IPS-NIHi11 (cell line): ENCODE measurements around the gene PRCC.
"Not testable (repeated sequence)": the region's sequence is repeated elsewhere in the genome, so short reads cannot be mapped to it uniquely, and the experiment has no call there.

Source experiments
- DNase-seq: peaks from one replicate; pipeline ENCODE4 v3.0.0; 2012; ENCODE audit warnings: mixed read lengths, low spot score

Gene PRCC

DNA sequence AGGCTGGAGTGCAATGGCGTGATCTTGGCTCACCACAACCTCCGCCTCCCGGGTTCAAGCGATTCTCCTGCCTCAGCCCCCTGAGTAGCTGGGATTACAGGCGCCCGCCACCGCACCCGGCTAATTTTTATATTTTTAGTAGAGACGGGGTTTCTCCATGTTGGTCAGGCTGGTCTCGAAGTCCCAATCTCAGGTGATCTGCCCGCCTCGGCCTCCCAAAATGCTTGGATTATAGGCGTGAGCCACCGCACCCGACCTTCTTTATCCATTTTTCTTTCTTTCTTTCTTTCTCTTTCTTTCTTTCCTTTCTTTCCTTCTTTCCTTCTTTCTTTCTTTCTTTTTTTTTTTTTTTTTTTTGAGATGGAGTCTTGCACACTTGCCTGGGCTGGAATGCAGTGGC, 2.2 kb upstream of the PRCC start:
- DNase-seq = not testable (repeated sequence)

DNA sequence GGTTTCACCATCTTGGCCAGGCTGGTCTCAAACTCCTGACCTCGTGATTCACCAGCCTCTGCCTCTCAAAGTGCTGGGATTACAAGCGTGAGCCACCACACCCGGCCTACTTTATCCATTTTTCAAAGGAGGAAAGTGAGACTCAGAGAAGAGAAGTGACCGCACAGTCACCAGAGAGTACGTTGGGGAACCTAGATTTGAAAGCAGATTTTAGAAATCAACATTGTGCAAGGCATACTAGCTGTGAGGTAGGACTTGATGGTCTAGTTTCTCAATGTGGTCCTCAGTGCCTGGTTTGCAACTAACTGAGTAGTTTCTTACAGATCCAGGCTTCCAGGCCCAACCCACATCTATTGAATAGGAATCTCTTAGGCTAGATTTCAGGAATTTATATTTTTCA, 1.7 kb upstream of the PRCC start:
- DNase-seq = no peak

DNA sequence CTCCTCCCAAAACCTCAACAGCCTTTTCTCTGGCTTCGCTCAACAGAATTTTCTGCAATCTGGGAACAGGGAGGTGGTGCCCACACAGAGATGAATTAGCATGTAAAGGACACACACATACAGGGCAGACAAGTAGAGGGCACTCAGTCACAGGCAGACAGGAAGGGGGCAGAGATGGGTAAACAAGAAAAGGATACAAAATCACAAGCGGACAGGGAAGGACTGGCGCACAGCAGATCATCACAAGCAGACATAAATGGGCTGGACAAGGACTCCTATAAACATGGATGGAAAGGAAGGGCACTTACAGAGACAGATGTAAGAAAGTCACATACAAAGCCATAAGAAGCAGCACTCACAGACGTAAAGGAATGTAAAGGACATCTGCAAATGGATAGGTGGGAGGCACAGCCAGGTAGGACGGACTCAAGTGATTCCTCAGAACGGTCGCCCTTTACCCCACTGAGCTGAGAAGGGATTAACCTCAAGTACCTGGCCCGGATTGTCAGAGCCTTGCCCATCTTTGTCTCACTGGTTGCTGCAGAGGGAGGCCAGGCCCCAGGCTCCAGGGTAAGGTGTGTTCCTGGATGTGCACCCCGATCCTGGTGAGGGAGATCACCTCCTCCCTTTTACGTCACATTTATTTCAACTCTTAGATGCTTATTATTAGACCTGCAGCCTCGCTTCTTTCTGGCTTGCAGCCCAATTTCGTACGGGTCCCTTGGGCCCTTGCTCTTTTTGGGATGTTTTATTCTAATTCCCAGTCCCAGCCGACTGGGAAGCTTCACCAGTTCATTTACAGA, 836 bp upstream of the PRCC start:
- DNase-seq = no peak

- peak; percentile 41 for DNase-seq
These were observed 707 bp downstream of the PRCC start for GRCh38 chr1:156767879-156768604.

- DNase-seq = no peak
These were observed 1.4 kb downstream of the PRCC start for GRCh38 chr1:156768610-156769295.

- DNase-seq = no peak
These were observed 4.9 kb downstream of the PRCC start for GRCh38 chr1:156772222-156772621.

- no peak for DNase-seq
These were observed 5.6 kb downstream of the PRCC start for GRCh38 chr1:156772728-156773497.

DNA sequence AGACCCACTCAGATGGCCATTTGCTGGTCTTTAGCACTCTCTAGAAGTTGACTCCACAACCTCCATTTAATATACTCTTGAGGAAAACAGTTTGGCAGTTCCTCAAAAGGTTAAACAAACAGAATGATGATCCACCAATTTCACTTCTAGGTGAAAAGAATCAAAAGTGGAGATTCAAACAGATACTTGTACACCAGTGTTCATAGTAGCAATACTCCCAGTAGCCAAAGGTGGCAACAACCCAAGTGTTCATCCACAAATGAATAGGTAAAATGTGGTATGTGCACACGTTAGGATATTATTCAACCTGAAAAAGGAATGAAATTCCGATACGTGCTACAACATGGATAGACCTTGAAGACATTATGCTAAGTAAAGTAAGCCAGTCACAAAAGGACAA, 6.3 kb downstream of the PRCC start:
- no peak for DNase-seq

DNA sequence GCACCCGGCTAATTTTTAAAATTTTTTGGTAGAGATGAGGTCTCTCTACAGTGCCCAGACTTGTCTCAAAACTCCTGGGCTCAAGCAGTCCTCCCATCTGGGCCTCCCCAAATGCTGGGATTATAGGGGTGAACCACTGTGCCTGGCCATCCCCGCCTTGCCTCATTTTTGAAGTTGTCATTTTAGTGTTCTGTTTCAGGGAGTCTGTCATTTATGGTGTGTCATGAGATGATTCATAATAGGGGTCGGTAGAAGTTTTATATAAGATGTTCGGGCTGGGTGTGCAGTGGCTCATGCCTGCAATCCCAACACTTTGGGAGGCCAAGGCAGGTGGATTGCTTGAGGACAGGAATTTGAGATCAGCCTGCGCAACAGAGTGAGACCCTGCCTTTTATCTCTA, 8.5 kb downstream of the PRCC start:
- no peak for DNase-seq

- no peak for DNase-seq
These were observed 9.6 kb downstream of the PRCC start for GRCh38 chr1:156776942-156777341.

GRCh38 chr1:156777573-156777972, 10.2 kb downstream of the PRCC start:
- DNase-seq = no peak

- DNase-seq = no peak
These were observed 14.4 kb downstream of the PRCC start for GRCh38 chr1:156781585-156782186.

DNA sequence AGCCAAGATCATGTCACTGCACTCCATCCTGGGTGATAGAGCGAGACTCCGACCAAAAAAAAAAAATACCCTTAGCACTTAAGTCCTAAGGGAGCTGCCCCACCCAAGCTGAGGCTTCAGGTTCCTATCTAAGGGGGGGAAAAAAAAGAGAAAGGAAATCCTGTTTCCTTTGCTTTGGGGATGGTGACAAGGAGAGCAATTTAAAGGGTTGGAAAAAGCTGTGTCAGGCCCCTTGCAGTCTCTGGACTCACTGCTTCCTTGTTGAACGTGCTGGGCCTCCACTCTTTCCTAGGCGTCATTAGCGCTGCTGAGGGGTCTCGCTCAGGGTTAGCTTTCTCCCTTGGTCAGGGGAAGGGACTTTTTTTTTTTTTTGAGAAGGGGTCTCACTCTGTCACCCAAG, 18.1 kb downstream of the PRCC start:
- DNase-seq = no peak

- DNase-seq = no peak
These were observed 19.3 kb downstream of the PRCC start for GRCh38 chr1:156786640-156787039.

- no peak for DNase-seq
These were observed 20.8 kb downstream of the PRCC start for GRCh38 chr1:156788136-156788535.

DNA sequence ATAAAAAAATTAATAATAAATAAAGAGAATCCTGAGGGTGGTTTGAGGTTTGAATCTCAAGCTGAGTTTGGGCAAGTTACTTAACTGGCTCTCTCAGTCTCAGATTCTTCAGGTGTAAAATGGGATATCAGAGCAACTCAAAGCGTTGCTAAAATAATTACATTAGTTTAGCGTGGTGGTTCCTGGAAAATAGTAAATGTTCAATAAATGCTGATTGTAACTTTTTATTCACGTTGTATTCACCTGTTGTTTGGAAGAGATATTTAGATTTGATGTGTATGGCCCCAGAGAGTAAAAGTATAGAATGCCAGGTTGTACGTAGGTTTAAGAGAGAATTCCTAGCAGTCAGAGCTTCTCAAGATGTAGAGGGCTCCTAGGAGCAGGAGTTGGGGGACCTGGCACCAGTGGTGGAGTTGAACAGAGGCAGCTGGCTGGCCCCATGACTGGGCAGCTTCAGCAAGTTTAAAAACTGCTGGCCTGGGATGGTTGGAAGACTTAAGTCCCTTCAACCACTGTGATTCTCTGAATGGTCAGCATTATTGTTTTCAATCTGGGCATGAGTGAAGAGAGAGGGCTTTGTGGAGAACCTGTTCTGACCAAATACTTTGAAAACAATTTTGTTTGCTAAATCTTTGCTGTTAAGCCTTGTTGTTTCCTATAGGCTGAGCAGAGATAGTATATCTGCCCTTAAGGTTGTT, 22.4 kb downstream of the PRCC start:
- no peak for DNase-seq

DNA sequence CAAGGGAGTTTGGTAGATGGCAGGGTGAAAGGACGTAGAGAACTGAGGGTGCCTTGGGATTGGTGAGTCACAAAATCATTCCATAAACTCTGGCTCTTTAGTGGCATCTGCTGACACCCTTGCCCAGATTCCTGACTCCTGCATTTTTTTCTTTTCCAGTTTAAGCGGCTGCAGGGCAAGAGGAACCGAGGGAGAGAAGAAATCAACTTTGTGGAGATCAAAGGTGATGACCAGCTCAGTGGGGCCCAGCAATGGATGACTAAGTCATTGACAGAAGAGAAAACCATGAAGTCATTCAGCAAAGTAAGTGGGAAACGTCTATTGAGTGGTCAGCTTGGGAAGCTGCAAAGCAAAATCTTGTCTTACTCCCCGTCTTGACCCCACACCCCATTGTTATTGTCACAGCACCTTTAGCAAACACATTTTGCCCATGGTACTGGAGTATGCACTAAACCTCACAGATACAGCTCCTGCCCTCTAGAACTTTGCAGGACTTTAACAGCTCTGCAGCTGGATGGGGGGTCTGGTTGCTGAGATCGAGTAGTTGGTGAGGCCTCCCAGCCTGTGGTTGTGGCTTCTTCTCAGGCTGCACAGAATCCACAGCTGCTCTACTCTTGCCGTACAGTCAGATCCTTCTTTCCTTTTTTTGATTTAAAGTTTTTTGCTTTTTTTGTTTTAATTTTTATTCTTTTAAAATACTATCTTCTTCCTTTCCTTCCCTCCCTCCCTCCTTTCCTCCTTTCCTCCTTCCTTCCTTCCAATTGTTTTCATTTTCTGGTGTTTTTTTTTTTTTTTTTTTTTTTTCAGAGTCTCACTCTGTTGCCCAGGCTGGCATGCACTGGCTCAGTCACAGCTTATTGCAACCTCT, 27.4 kb downstream of the PRCC start:
- DNase-seq = no peak

- no peak for DNase-seq
These were observed 28.0 kb downstream of the PRCC start for GRCh38 chr1:156795374-156795733.

- no peak for DNase-seq
These were observed 28.5 kb downstream of the PRCC start for GRCh38 chr1:156795787-156796186.
